Kidney epithelial cell (primary cell): ENCODE results near the gene NPHP4. TPM values are rescaled to one million over a fixed set of nuclear protein-coding genes. Genes with fewer than 3 reads are reported as not detected.

Source experiments
- DNase-seq: peaks from one replicate; pipeline ENCODE4 v3.0.0-alpha.2; 2010; ENCODE audit warnings: low read depth
- H3K27me3 ChIP-seq: 2 replicates; pipeline ENCODE4 v1.6.0; 2011; ENCODE audit warnings: low read length; ENCODE audit not compliant: control insufficient read depth, insufficient read depth
- H3K36me3 ChIP-seq: 2 replicates; pipeline ENCODE4 v1.5.1; 2011; ENCODE audit warnings: low read length; ENCODE audit not compliant: control insufficient read depth, insufficient read depth
- H3K4me3 ChIP-seq: 2 replicates; pipeline ENCODE4 v1.5.1; 2011; ENCODE audit warnings: low read depth, mild to moderate bottlenecking, control low read depth, low read length
- CTCF ChIP-seq: IDR thresholded peaks from 2 replicates; pipeline ENCODE4 v1.5.1; 2011; ENCODE audit warnings: mild to moderate bottlenecking, moderate library complexity, low read length, control low read depth, inconsistent platforms; ENCODE audit not compliant: insufficient read depth, poor library complexity, severe bottlenecking
- total RNA-seq: library from RNA; depleted of rRNA; stranded (reverse); fragments of >200 nt; gene quantifications from 2 replicates; pipeline ENCODE4 v1.2.3, GENCODE V29; 2015

Gene NPHP4
- total RNA-seq, 1 donor from 2014 or later, result 6.6 TPM

- H3K36me3 ChIP-seq, result no peaks in the 10 kb centered on the region
- no peak for TF ChIP-seq CTCF
- no peaks in the 10 kb centered on the region for H3K27me3 ChIP-seq
- no peak for DNase-seq
- no peak overlapping the region for H3K4me3 ChIP-seq
These were observed 16.0 kb downstream of the NPHP4 start for GRCh38 chr1:5976231-5976630.

GRCh38 chr1:5975133-5975880 is 16.9 kb downstream of the NPHP4 start:
- H3K27me3 ChIP-seq, result no peaks in the 10 kb centered on the region
- TF ChIP-seq CTCF, result peak; percentile 94
- no peak for DNase-seq
- no peaks in the 10 kb centered on the region for H3K36me3 ChIP-seq
- H3K4me3 ChIP-seq, result no peak overlapping the region

GRCh38 chr1:5974631-5975030 is 17.6 kb downstream of the NPHP4 start:
- Histone ChIP-seq H3K36me3 (no peaks in the 10 kb centered on the region), H3K4me3 (no peak overlapping the region), H3K27me3 (no peaks in the 10 kb centered on the region)
- TF ChIP-seq CTCF, result no peak
- DNase-seq, result no peak

- no peak overlapping the region for H3K4me3 ChIP-seq
- no peak for TF ChIP-seq CTCF
- no peaks in the 10 kb centered on the region for H3K27me3 ChIP-seq
- no peaks in the 10 kb centered on the region for H3K36me3 ChIP-seq
- DNase-seq, result no peak
These were observed 18.5 kb downstream of the NPHP4 start for GRCh38 chr1:5973771-5974170.

GRCh38 chr1:5972198-5972520 is 20.1 kb downstream of the NPHP4 start:
- Histone ChIP-seq H3K4me3 (no peak overlapping the region), H3K27me3 (no peaks in the 10 kb centered on the region), H3K36me3 (no peaks in the 10 kb centered on the region)
- no peak for DNase-seq
- no peak for TF ChIP-seq CTCF

- no peak for TF ChIP-seq CTCF
- no peak for DNase-seq
- Histone ChIP-seq H3K4me3 (no peak overlapping the region), H3K27me3 (no peaks in the 10 kb centered on the region), H3K36me3 (no peaks in the 10 kb centered on the region)
These were observed 20.6 kb downstream of the NPHP4 start for GRCh38 chr1:5971471-5972197.
